Urothelium cell line (cell line): ENCODE measurements around the gene KLHL14.
"Not testable (repeated sequence)": the region's sequence is repeated elsewhere in the genome, so short reads cannot be mapped to it uniquely, and the experiment has no call there.

Experiments
- DNase-seq: peaks from one replicate; pipeline ENCODE4 v3.0.0; 2011; ENCODE audit warnings: low spot score, mixed read lengths
- FAIRE-seq: peaks from 2 replicates; lab custom pipeline; 2011; peaks lifted over from hg19 to GRCh38; lab: Jason Lieb, UNC

The KLHL14 gene

DNA sequence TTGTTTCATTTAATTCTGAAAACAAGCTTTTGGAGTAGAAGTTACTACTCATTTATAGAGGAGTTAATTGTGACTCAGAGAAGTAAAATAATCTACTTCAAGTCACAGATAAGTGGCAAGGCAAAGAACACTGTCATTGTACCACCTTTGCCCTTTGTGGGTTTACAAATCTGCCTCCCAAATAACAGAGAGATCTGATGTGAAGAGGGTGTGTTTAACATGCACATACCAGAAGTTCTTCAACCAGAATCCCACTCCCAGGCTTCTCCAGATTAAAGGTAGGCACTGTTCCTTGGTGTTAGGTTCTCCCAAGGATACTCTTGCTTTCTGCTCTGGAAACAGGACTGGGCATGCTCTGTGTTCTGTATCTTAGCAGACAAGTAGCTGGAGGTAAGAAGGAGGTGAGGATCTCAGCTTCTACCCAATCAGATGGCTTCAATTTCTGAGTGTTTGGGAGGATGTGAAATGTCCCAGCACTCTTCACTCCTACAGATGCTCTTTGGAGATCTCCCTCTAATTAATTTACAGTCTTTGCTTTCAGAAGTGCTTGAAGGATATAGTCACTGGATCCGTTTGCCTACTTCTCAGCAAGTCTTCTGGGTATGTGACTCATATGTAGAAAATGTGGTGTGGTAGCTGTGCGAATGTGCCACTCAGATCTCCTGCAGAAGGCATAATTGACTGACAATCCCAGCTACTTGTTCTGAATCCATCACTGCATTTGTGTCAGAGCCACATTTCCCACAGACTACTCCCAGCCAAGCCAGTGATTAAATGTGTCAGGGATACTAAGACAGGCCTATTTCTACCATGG is 111.1 kb downstream of the KLHL14 start:
- peak; percentile 62 for DNase-seq
- no peak for FAIRE-seq

DNA sequence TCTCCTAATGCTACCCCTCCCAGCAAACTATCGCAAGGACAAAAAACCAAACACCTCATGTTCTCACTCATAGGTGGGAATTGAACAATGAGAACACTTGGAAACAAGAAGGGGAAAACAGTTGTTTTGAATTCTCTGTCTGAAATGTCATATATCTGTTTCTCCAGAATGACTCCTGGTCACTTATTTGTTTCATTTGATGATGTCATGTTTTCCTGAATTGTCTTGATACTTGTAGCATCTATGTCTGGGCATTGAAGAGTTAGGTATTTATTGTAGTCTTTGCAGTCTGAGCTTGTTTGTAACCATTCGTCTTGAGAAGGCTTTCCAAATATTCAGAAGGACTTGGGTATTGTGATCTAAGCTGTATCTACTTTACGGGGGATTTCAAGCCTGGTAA is 118.3 kb downstream of the KLHL14 start:
- FAIRE-seq, DNase-seq: not testable (repeated sequence)

GRCh38 chr18:32637659-32638058 is 135.2 kb downstream of the KLHL14 start:
- FAIRE-seq, DNase-seq: not testable (repeated sequence)

- FAIRE-seq (no peak), DNase-seq (no peak)
Observed at GRCh38 chr18:32637226-32637625, 135.6 kb downstream of the KLHL14 start.

GRCh38 chr18:32634876-32635431 is 137.9 kb downstream of the KLHL14 start:
- FAIRE-seq: no peak
- DNase-seq: no peak

DNA sequence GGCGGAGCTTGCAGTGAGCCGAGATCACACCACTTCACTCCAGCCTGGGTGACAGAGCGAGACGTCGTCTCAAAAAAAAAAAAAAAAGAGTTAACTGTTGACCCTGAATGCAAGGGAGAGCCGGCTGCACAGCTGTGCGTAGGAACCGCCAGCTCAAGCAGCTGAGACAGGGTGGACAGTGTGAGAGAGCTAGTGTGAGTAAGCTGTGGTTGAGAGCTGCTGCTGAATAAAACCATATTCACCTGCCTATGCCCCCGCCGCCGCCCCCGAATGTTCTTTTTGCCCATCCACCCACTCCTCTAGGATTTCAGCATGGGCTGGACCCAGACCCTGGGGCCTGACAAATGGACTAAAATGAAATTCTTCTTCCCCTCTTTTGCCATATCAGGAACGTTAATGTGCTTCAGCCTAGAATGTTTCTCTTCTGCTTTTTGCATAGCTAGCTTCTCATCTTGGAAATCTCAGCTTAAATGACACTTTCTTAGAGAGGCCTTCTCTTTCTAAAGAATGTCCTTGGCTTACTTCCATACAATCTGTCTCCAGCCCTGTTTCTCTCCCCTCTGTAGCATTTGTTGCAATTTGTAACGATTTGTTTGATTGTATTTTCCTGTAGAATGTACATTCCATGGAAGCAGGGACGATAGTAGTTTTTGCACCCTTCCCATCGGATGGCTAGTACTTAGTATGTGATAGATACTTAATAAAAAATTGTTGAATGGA is 142.7 kb downstream of the KLHL14 start:
- DNase-seq (no peak), FAIRE-seq (no peak)

GRCh38 chr18:32629292-32629691 is 143.5 kb downstream of the KLHL14 start:
- FAIRE-seq (no peak), DNase-seq (no peak)

GRCh38 chr18:32624182-32624723 is 148.6 kb downstream of the KLHL14 start:
- FAIRE-seq (no peak), DNase-seq (no peak)

GRCh38 chr18:32623563-32623962 is 149.3 kb downstream of the KLHL14 start:
- FAIRE-seq: no peak
- DNase-seq: no peak
